SH-SY5Y (cell line): ENCODE results near the gene GUK1.

Experiments used
- GATA2 ChIP-seq: IDR thresholded peaks from 2 replicates; pipeline ENCODE4 v1.6.1; 2011; ENCODE audit warnings: mild to moderate bottlenecking, low read depth, low read length
- GATA3 ChIP-seq: IDR thresholded peaks from 2 replicates; pipeline ENCODE4 v1.6.1; 2011; ENCODE audit warnings: low read depth, mild to moderate bottlenecking, low read length, moderate library complexity

The GUK1 gene

DNA sequence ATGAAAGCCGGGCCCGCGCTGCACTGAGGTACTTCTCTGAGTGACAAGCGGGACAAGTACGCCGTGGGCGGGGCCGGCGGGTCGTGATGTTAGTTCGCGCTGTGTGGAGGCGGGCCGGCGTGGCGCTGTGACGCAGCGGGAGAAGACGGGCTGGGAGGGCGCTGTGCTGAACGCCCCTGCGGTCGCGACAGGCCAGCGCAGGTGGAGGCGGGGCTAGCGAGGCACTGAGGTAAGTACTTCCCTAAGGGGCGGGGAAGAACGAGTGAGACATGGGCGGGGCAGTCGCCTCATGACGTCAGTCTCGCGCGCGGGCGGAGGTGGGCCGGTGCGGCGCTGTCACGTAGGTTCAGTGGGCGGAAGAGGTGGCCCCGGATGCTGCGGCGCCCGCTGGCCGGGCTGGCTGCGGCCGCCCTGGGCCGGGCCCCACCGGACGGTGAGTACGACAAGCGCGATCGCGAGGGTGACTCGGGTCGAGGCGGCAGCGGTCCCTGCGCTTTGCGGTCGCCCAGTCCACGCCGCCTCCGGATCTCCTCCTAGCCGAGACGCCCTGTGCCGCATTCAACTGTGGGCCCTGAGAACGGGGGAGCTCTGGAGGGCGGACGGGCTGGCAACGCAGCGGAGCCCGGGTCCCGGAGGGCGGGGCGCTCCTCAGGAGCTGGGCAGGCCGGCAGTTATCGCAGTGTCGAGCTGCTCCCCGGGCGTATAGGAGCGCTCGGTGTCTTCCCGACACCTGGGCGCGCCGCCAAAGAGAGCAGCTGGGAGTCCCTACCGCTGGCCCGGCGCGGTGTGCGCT lies at the start of gene GUK1:
Gene GUK1, plus strand, starts transcription at position 349 of the 793 bp plus-strand sequence. Its CDS starts 24 bp downstream, at position 373.
- TF ChIP-seq GATA3 (no peak), GATA2 (no peak)

- no peak for TF ChIP-seq GATA2
- no peak for TF ChIP-seq GATA3
These were observed 49.4 kb upstream of the GUK1 start for GRCh38 chr1:228090613-228091081.

DNA sequence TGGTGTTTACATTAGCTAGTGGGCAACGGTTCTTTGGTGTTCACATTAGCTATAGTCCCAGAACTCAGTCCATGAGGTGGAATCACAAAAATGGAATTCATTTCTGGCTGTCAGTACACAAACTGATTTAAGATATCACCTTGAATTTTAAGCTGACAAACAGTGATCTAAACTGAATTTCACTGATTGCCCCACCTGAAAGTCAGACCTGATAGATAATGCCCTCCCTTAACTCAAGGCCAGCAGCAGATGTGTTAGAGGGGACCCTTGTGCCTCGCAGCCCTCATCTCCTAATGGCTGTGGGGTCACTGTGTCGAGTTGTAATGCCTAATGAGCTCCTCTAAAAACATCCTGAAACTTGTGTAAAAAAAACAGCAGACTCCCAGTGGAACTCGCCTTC lies 49.0 kb upstream of the GUK1 start:
- TF ChIP-seq GATA2: no peak
- no peak for TF ChIP-seq GATA3

- TF ChIP-seq GATA3: no peak
- TF ChIP-seq GATA2: no peak
These were observed 47.6 kb upstream of the GUK1 start for GRCh38 chr1:228092342-228093049.

GRCh38 chr1:228093050-228093906 lies 46.8 kb upstream of the GUK1 start:
- no peak for TF ChIP-seq GATA3
- TF ChIP-seq GATA2: no peak

- TF ChIP-seq GATA3 (no peak), GATA2 (no peak)
These were observed 45.6 kb upstream of the GUK1 start for GRCh38 chr1:228094432-228095016.

DNA sequence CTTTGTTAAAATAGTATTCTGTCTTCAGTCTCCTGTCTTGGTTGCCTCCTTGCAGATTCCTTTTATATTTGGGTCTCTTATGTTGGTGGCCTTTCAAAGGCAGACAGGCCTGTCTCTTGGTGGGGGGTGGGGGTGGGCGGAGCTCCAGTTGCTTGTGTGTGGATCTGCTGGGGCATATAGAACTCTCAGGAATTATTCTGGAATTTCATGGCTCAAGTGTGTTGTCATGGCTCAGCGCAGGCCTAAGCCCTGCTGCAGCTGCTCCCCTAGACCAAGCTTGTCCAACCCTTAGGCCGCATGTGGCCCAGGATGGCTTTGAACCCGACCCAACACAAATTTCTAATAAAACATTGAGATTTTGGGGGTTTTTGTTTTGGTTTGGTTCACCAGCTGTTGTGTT lies 44.9 kb upstream of the GUK1 start:
- TF ChIP-seq GATA2 (no peak), GATA3 (no peak)

DNA sequence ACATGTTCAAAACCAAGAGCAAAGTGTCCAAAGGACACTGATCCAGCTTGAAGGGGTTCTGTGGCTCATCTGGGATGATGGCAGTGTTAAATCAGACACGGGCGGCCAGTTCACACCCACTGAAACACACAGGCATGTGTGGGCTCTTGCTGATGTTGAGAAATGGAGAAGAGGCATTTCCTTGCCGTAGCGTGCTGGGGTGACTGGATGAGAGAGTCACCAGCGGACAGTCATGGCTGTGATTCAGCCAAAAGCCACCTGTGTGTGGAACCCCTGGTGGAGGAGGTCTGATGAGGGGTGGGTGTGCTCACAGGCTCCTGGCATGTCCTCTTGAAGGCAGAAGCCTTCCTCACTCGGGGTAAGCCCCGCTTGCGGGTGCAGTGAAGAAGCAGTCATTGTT lies 44.1 kb upstream of the GUK1 start:
- TF ChIP-seq GATA2: no peak
- no peak for TF ChIP-seq GATA3

DNA sequence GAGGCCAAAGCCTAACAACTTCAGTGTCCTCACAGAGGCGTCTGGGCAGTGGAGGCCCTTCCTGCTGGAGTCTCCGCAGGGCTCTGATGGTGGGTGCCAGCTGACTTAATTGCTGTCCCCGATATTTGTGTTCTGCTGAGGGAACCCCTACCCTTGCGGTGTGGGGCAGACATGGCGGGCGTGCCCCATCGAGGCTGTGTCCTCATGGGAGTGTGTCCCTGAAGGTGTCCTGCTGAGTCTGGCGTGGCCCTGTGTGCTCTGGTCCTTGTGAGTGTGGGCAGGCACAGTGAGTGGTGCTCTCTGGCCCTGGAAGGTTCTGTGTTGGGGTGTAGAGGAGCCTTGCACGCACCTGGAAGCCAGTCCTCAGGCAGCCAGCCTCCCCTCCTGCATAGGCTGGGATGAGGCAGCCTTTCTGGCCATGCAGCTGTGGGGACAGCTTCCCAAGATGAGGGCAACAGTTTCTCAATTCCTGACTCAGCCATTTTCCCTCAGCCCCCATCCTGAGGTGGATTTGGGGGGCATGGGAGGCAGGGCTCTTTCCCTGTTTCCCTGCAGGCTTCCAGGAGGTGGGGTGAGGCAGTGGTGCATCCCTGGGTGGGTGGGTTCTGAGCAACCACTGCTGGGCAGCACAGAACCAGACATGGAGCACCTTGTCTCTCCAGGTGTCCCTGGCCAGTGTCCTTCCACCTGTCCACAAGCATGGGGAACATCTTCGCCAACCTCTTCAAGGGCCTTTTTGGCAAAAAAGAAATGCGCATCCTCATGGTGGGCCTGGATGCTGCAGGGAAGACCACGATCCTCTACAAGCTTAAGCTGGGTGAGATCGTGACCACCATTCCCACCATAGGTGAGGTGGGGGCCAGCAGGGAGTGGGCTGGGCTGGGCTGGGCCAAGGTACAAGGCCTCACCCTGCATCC lies 43.4 kb upstream of the GUK1 start:
- no peak for TF ChIP-seq GATA3
- TF ChIP-seq GATA2: no peak

- TF ChIP-seq GATA3 (no peak), GATA2 (no peak)
These were observed 42.6 kb upstream of the GUK1 start for GRCh38 chr1:228097333-228098081.

- TF ChIP-seq GATA2 (no peak), GATA3 (no peak)
These were observed 41.7 kb upstream of the GUK1 start for GRCh38 chr1:228098323-228098931.

GRCh38 chr1:228099331-228099732 lies 40.7 kb upstream of the GUK1 start:
- TF ChIP-seq GATA2 (no peak), GATA3 (no peak)
